NCI-H226 (cell line): ENCODE data around the gene HSFX3.
"Not testable (repeated sequence)": the region's sequence is repeated elsewhere in the genome, so short reads cannot be mapped to it uniquely, and the experiment has no call there.

Source experiments
- DNase-seq: peaks from one replicate; pipeline ENCODE4 v3.0.0-alpha.2; 2015

The HSFX3 gene

GRCh38 chrX:149541521-149542047 lies 8.1 kb downstream of the HSFX3 start:
- DNase-seq = no peak

- DNase-seq = peak; percentile 92
These were observed 8.9 kb downstream of the HSFX3 start, which contains the start of gene EOLA1 for GRCh38 chrX:149540621-149541520. TSS of gene EOLA1 (plus strand) at chrX:149541012. CDS start at chrX:149545631, 4,619 bp downstream.

- no peak for DNase-seq
These were observed 9.5 kb downstream of the HSFX3 start for GRCh38 chrX:149540131-149540620.

- DNase-seq = peak; percentile 81
These were observed 10.2 kb downstream of the HSFX3 start for GRCh38 chrX:149539283-149540130.

- not testable (repeated sequence) for DNase-seq
These were observed 12.2 kb downstream of the HSFX3 start for GRCh38 chrX:149537474-149537873.

GRCh38 chrX:149534926-149535602 lies 14.7 kb downstream of the HSFX3 start:
- not testable (repeated sequence) for DNase-seq

GRCh38 chrX:149533999-149534398 lies 15.7 kb downstream of the HSFX3 start:
- not testable (repeated sequence) for DNase-seq

GRCh38 chrX:149532868-149533267 lies 16.9 kb downstream of the HSFX3 start:
- DNase-seq = not testable (repeated sequence)

- DNase-seq = no peak
These were observed 18.1 kb downstream of the HSFX3 start for GRCh38 chrX:149531599-149531998.

GRCh38 chrX:149528381-149528780 lies 21.3 kb downstream of the HSFX3 start:
- no peak for DNase-seq

- DNase-seq = no peak
These were observed 22.0 kb downstream of the HSFX3 start for GRCh38 chrX:149527705-149528104.

GRCh38 chrX:149526318-149527033 lies 23.2 kb downstream of the HSFX3 start:
- not testable (repeated sequence) for DNase-seq

- not testable (repeated sequence) for DNase-seq
These were observed 23.8 kb downstream of the HSFX3 start for GRCh38 chrX:149525903-149526302.

GRCh38 chrX:149525389-149525788 lies 24.3 kb downstream of the HSFX3 start:
- DNase-seq = peak; percentile 32

- DNase-seq = no peak
These were observed 26.8 kb downstream of the HSFX3 start for GRCh38 chrX:149522916-149523315.

- DNase-seq = no peak
These were observed 28.3 kb downstream of the HSFX3 start for GRCh38 chrX:149521438-149521837.

- not testable (repeated sequence) for DNase-seq
These were observed 29.0 kb downstream of the HSFX3 start for GRCh38 chrX:149520636-149521277.

- no peak for DNase-seq
These were observed 31.5 kb downstream of the HSFX3 start for GRCh38 chrX:149518236-149518635.

- no peak for DNase-seq
These were observed 32.4 kb downstream of the HSFX3 start for GRCh38 chrX:149517308-149517707.

GRCh38 chrX:149516604-149517003 lies 33.1 kb downstream of the HSFX3 start:
- no peak for DNase-seq

- DNase-seq = no peak
These were observed 33.6 kb downstream of the HSFX3 start for GRCh38 chrX:149515954-149516602.
